HG03097 (cell line): Measurements from ENCODE around the gene NEURL1.
A peak's percentile ranks its signal among the peaks of the same experiment; 100 is the strongest.
"Not testable (repeated sequence)": the region's sequence is repeated elsewhere in the genome, so short reads cannot be mapped to it uniquely, and the experiment has no call there.

Source experiments
- ATAC-seq: cut with Tn5 transposase; IDR thresholded peaks from one replicate; pipeline ENCODE4 v1.9.1; 2021; ENCODE audit not compliant: unreplicated experiment, low FRiP score

Gene NEURL1

DNA sequence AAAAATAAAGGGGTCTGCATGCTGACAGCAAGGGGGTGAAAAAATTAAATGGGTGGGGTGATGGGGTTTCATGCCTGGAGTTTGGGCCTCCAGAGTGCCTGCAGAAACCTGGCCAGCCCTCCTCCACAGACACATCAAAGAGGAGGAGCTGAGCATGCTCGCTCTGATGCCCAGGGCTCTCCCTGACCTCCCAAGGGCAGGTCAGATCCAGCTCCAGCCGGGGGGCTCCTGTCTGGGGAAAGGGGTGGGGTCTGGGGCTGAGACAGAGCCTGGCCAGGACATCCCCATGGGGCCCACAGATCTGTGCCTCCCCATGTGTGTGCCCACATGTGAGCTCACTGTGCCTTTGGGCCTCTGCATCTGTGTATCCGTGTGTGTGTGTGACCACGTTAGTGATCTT, 33.9 kb upstream of the NEURL1 start:
- no peak for ATAC-seq

GRCh38 chr10:103463499-103463898, 30.0 kb upstream of the NEURL1 start:
- no peak for ATAC-seq

DNA sequence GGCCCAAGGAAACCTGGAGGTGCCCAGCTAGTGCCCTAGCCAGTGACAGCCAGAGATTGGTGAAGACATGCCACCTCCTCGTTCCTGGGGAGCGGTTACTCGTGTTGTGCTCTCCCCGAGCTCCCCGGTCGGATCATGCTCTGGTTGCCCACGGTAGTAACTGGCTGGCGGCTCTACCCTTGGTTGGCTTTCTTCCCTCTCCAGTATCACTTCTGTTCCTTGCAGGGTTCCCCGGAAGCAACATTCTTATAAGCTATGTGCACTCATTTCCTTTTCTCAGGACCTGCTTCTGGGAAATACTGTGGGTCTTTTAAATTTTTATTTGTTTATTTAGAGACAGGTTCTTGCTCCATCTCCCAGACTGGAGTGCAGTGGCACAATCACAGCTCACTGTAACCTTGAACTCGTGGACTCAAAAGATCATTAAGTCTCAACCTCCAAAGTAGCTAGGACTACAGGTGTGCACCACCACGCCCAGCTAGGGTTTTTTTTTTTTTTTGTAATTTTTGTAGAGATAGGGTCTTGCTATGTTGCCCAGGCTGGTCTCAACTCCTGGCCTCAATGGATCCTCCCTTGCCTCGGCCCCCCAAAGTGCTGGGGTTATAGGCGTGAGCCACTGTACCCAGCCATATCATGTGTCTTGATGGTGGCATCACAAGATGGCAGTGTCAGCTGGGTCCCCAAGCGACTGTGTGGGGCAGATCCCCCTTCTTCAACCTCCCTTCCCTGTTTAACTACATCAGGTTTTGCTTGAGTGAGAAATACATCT, 27.9 kb upstream of the NEURL1 start:
- no peak for ATAC-seq

GRCh38 chr10:103466734-103467133, 26.8 kb upstream of the NEURL1 start:
- no peak for ATAC-seq

- ATAC-seq = no peak
These were observed 26.1 kb upstream of the NEURL1 start for GRCh38 chr10:103467406-103467805.

- ATAC-seq = no peak
These were observed 24.3 kb upstream of the NEURL1 start for GRCh38 chr10:103469201-103469600.

DNA sequence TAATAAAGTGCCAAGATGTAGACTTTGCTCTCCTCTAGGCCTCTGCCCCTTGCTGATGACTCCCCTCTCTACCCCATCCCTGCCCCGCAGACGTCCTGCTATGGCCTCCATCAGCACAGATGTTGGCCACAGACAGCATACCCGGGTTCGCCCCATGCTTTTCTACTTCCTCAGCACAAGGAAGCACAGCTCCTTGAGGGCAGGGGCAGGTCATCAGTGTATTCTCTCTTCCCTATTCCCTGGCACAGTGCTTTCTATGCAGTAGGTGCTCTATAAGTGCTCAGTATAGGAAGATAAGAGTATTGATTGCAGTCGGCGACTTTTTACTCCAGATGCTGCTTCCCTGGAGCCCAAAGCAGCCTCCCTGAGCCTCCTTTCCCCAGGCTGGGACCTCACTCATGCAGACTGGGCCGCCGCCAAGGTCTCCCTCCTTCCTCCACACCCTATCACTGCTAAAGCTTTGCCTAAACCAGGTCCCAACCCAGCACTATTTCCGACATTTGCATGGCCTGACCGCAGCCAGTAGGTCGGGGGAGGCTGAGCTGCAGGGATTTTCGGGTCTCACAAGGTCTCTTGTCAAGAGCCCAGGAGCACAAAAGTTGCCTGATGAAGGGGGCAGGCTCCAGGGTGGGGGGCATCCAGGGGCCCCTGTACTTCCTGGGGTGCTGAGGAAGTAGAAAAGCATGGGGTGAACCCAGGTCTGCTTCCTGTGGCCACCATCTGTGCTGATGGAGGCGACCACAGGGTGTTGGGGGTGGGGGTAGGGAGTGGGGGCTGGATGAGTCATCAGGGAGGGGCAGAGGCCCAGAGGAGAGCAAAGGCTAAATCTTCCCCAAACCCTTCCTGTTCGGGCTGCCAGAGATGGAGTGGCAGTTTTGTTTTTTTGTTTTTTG, 22.5 kb upstream of the NEURL1 start:
- ATAC-seq = peak; percentile 71

DNA sequence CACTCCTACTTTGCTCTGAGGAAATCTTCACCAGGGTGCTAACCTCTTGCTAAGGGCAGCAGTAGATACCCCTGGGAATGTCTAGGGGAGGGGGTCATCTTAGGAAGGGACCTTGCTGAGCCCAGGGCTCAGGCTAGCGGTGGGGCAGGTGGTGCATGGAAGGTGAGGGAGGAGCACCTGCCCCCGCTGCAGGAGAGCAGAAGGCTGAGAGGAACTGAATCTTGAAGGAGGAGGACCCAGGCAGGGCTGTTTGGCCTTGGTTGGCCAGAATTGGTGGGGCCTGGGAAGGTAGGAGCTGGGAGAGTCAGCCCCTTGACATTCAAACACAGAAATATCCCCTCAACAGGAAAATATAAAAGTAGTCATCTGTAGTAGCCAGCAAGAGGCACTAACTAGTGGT, 21.5 kb upstream of the NEURL1 start:
- no peak for ATAC-seq

DNA sequence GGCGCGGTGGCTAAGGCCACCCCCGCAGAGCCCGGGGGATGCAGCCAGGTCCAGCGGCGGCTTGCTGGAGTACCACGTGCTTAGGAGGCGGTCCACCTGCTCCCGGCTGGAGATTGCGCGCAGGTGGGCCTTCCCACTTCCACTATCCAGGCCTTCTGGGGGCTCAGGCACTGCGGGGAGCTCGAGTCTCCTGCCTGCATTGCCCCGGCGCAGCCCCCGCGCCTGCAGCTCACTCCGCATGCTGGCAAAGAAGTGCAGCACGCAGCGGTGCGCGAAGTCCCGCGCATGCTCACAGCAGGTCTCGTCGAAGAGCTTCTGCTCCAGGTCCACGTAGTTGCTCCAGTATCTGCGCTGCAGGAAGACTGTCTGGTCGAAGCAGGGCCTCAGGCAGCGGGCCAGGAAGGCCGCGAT, 20.2 kb upstream of the NEURL1 start:
- ATAC-seq = no peak

DNA sequence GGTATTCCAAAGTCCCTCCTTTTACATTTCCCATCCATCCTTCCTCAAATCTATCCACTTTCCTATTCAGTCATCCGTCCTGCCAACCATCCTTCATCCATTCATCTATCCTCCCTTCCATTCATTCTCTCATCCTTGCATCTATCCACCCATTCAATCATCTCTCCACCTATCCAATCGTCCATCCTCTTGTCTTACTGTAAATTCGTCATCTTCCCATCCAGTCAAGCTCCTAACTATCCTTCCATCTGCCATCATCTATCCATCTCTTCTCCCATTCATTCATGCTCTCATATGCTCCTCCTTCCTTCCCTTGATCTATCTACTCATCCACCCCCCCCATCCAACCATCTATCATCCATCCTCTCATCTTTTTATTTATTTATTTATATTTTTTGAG, 19.4 kb upstream of the NEURL1 start:
- no peak for ATAC-seq

DNA sequence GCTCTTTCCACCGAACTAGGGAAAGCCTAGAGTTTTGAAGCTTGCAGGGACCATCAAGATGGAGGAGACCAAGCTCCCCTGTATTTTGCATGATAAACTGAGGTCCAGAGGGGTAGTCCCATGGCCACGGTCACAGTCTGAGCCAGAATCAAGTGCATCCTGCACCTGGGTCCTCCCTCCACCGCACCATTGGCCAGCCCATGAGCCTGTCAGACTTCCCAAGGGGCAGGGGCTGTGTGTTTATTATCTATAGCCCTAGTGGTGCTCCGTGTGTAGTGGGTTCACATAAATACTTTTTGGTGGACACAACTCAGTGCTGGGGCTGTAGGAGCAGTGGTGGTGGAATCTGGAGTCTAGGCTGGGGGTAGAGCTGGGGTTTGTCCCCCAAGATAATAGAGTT, 18.1 kb upstream of the NEURL1 start:
- ATAC-seq = no peak

GRCh38 chr10:103476046-103476768, 17.3 kb upstream of the NEURL1 start:
- ATAC-seq = no peak

DNA sequence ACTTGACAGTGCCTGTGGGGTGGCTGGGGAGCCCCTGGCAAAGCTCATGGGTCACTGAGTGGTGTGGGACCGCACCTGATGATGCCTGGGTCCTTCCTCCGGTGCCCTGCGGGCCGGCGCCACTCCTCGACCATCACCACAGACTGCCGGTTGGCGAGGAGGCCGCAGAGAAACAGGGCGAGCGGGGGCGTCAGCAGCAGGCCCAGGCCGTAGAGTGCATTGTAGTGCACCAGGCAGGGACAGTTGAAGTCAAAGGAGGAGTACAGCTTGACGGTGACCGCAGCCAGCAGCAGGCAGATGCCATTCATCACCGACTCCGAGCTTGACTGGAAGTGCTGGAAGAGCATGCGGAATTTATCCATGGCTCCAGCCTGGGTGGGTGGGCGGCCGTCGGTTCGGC, 14.8 kb upstream of the NEURL1 start:
- ATAC-seq = no peak

DNA sequence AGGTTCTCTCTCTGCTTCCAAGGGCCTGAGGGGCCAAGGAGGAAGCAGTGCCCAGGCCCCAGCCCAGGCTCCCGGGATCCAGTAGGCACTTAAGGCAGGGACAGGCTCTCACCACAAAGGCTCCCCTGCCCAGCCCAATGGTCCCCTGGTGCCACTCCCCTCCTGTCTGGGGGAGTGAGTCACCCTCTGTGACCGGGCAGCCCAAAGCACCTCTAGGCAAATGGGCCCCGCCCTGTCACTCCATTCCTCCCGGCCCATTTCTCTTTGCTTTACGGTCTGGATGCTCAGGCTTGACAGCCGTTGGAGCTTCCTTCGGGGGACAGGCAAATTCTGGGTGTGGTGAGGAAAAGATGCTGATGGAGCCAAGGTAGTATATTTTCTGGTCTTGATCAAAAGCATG, 14.4 kb upstream of the NEURL1 start, which contains the start of gene CALHM3:
CALHM3 (minus strand) TSS at position 106 of the 400 bp plus-strand sequence. CDS start 208 bp downstream, outside the sequence.
- ATAC-seq = no peak

DNA sequence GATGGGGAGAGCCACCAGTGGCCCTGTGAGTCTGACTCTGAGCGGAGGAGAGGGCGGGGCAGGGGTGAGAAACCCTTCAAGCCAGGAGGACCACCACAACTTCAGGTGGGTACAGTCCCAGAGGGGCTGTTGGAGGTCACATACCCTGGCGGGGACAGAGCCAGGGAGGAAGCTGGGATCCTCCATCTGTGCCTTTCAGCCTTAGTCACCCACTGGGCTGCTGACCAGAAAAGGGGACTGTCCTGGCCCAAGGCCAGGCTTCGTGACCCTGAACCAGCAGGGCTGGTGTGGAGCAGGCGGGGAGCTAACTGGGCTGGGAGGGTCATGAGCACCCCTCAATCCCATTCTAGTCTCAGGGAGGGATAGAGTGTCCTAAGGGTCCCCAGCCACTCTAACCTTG, 13.0 kb upstream of the NEURL1 start:
- no peak for ATAC-seq

DNA sequence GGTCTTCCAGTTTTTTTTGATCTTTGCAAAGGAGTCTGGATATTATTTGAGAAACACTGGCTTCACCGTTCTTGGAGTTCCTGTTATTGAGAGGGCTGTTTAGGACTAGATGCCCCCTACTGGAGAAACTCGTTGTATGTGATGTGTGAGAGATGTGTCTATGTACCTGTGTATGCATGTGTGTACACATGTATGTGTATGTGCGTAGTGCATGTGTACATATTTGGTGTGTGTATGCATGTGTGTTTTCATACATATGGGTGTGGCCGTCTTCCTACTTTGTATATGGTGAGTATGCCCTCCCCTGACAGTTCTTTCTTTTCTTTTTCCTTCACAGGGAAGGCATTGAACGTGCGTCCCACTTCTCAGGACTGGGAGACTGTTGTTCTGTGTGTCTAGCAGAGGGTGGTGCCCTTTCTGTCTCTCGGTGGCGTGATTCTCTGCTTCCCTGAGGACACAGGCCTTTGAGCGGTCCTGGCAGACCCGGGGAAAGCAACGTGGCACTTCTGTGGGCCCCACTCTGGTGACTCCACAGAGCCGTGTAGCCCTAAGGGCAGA, 11.5 kb upstream of the NEURL1 start:
- no peak for ATAC-seq

- not testable (repeated sequence) for ATAC-seq
These were observed 6.7 kb upstream of the NEURL1 start for GRCh38 chr10:103486635-103487409.

GRCh38 chr10:103487410-103487708, 6.1 kb upstream of the NEURL1 start:
- no peak for ATAC-seq

DNA sequence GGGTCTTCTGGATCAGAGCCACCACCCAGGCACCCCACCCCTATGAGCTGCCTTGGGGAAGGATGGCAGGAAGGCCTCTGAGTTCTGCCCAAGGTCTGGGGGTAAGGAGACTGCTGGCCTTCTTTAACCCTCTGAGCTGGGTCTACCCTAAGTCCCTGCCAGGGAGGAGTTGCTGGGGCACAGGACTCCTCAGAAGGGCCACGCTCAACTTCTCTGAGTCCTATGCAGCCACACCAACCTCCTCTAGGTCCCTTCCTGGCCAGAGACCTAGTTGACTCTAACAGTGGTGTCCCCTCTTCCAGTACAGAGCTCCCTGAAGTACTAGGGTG, 2.6 kb upstream of the NEURL1 start:
- ATAC-seq = no peak

- no peak for ATAC-seq
These were observed 1.7 kb upstream of the NEURL1 start for GRCh38 chr10:103491729-103492364.
